Measurements from ENCODE around the gene NR1I3.

- no peak for TF ChIP-seq CTCF (IDR thresholded peaks at IDR 0.05; ENCODE audit: low read depth, low read length)
- TF ChIP-seq EZH2phosphoT487 (IDR thresholded peaks at IDR 0.05; ENCODE audit: low read depth), result no peak
These were observed 22.9 kb downstream of the NR1I3 start, which contains the start of gene FCER1G for GRCh38 chr1:161215076-161215475.

Measured in OCI-LY3 (cell line).